H9 (cell line): ENCODE measurements around the gene IKZF1. TPM values are rescaled to one million over a fixed set of nuclear protein-coding genes. Genes with fewer than 3 reads are reported as not detected.

ENCODE experiments used
- DNase-seq: peaks from one replicate; pipeline ENCODE4 v3.0.0-alpha.2; 2017
- H2AFZ ChIP-seq: one replicate; pipeline ENCODE4 v1.6.1; 2013; ENCODE audit warnings: mild to moderate bottlenecking, low read length, control low read depth, moderate library complexity
- H2AK5ac ChIP-seq: 2 replicates; pipeline ENCODE4 v1.6.1; 2013; ENCODE audit warnings: low read length, control low read depth, mixed read lengths; ENCODE audit not compliant: insufficient read length
- H2BK120ac ChIP-seq: one replicate; pipeline ENCODE4 v1.6.1; 2013; ENCODE audit warnings: low read depth, mild to moderate bottlenecking, low read length, control low read depth, inconsistent platforms; ENCODE audit not compliant: poor library complexity, severe bottlenecking
- H2BK12ac ChIP-seq: 2 replicates; pipeline ENCODE4 v1.6.1; 2013; ENCODE audit warnings: low read length, control low read depth, mixed read lengths, low read depth; ENCODE audit not compliant: insufficient read length
- H2BK15ac ChIP-seq: 2 replicates; pipeline ENCODE4 v1.6.1; 2013; ENCODE audit warnings: low read depth, low read length, control low read depth
- H2BK20ac ChIP-seq: one replicate; pipeline ENCODE4 v1.6.1; 2013; ENCODE audit warnings: low read depth, mild to moderate bottlenecking, low read length, control low read depth, inconsistent platforms; ENCODE audit not compliant: poor library complexity, severe bottlenecking
- H2BK5ac ChIP-seq: 2 replicates; pipeline ENCODE4 v1.6.1; 2013; ENCODE audit warnings: low read length, control low read depth, mixed read lengths; ENCODE audit not compliant: insufficient read length
- H3K14ac ChIP-seq: 2 replicates; pipeline ENCODE4 v1.6.1; 2013; ENCODE audit warnings: low read length, control low read depth; ENCODE audit not compliant: insufficient read depth
- H3K18ac ChIP-seq: 2 replicates; pipeline ENCODE4 v1.6.1; 2013; ENCODE audit warnings: low read depth, mild to moderate bottlenecking, mixed read lengths, low read length, control low read depth; ENCODE audit not compliant: insufficient read length
- H3K23ac ChIP-seq: 2 replicates; pipeline ENCODE4 v1.6.1; 2013; ENCODE audit warnings: low read length, control low read depth, mixed read lengths, low read depth; ENCODE audit not compliant: insufficient read length
- H3K23me2 ChIP-seq: 2 replicates; pipeline ENCODE4 v1.6.1; 2013; ENCODE audit warnings: low read depth, mild to moderate bottlenecking, mixed read lengths, low read length, control low read depth; ENCODE audit not compliant: insufficient read length, poor library complexity, severe bottlenecking
- H3K27ac ChIP-seq: 2 replicates; pipeline ENCODE4 v1.5.1; 2013; ENCODE audit warnings: low read length, control low read depth, mixed read lengths, low read depth; ENCODE audit not compliant: insufficient read length
- H3K27me3 ChIP-seq: 2 replicates; pipeline ENCODE4 v1.6.1; 2013; ENCODE audit warnings: low read length, control low read depth, inconsistent platforms; ENCODE audit not compliant: insufficient read depth
- H3K4ac ChIP-seq: 2 replicates; pipeline ENCODE4 v1.6.1; 2013; ENCODE audit warnings: low read depth, mild to moderate bottlenecking, control low read depth, inconsistent platforms, low read length, moderate library complexity
- H3K4me1 ChIP-seq: 2 replicates; pipeline ENCODE4 v1.6.1; 2013; ENCODE audit warnings: low read length, control low read depth, inconsistent platforms; ENCODE audit not compliant: insufficient read depth
- H3K4me2 ChIP-seq: 2 replicates; pipeline ENCODE4 v1.6.1; 2013; ENCODE audit warnings: low read length, control low read depth, mixed read lengths; ENCODE audit not compliant: insufficient read length, insufficient read depth
- H3K56ac ChIP-seq: 2 replicates; pipeline ENCODE4 v1.6.1; 2013; ENCODE audit warnings: low read depth, mild to moderate bottlenecking, mixed read lengths, low read length, control low read depth; ENCODE audit not compliant: insufficient read length
- H3K79me1 ChIP-seq: 2 replicates; pipeline ENCODE4 v1.6.1; 2013; ENCODE audit warnings: low read depth, mild to moderate bottlenecking, moderate library complexity, low read length, control low read depth, inconsistent platforms; ENCODE audit not compliant: insufficient read depth, poor library complexity, severe bottlenecking
- H3K79me2 ChIP-seq: 2 replicates; pipeline ENCODE4 v1.6.1; 2013; ENCODE audit warnings: low read length, control low read depth, inconsistent platforms; ENCODE audit not compliant: insufficient read depth
- H3K9ac ChIP-seq: 2 replicates; pipeline ENCODE4 v1.6.1; 2013; ENCODE audit warnings: low read length, control low read depth, mixed read lengths; ENCODE audit not compliant: insufficient read length; ENCODE audit errors: extremely low read depth
- H3K9me3 ChIP-seq: one replicate; pipeline ENCODE4 v1.6.1; 2013; ENCODE audit warnings: low read depth, low read length, inconsistent platforms; ENCODE audit not compliant: control insufficient read depth
- H3T11ph ChIP-seq: one replicate; pipeline ENCODE4 v1.6.1; 2013; ENCODE audit warnings: mild to moderate bottlenecking, low read length, control low read depth, inconsistent platforms
- H4K20me1 ChIP-seq: one replicate; pipeline ENCODE4 v1.6.1; 2013; ENCODE audit not compliant: control insufficient read depth, insufficient read length, insufficient read depth
- H4K5ac ChIP-seq: 2 replicates; pipeline ENCODE4 v1.6.1; 2013; ENCODE audit warnings: low read depth, mild to moderate bottlenecking, mixed read lengths, low read length, control low read depth; ENCODE audit not compliant: insufficient read length
- H4K8ac ChIP-seq: replicated peaks from 2 replicates; pipeline ENCODE4 v1.6.1; 2013; ENCODE audit warnings: low read length, control low read depth, mixed read lengths, low read depth; ENCODE audit not compliant: insufficient read length
- H4K91ac ChIP-seq: 2 replicates; pipeline ENCODE4 v1.6.1; 2013; ENCODE audit warnings: low read depth, mild to moderate bottlenecking, moderate library complexity, mixed read lengths, low read length, control low read depth; ENCODE audit not compliant: insufficient read length
- H3K27ac Mint-ChIP-seq, 3 experiments: 2 replicates in 2 of 3; 3 replicates in 1 of 3; pipeline ENCODE4 v1.8.0; 2020 to 2021; ENCODE audit warnings: mixed read lengths in 3 of 3, mild to moderate bottlenecking in 1 of 3, moderate library complexity in 1 of 3
- H3K27me3 Mint-ChIP-seq: 2 replicates; pipeline ENCODE4 v1.8.0; 2021; ENCODE audit warnings: low read depth, mild to moderate bottlenecking, moderate library complexity, mixed read lengths
- H3K36me3 Mint-ChIP-seq, 3 experiments: 2 replicates in 2 of 3; 3 replicates in 1 of 3; pipeline ENCODE4 v1.8.0; 2020 to 2021; ENCODE audit warnings: low read depth in 3 of 3, mixed read lengths in 3 of 3; ENCODE audit not compliant: insufficient read depth in 1 of 3
- H3K4me1 Mint-ChIP-seq, 2 experiments: 2 replicates each; pipeline ENCODE4 v1.8.0; 2020; ENCODE audit warnings: mixed read lengths in 2 of 2
- H3K4me3 Mint-ChIP-seq, 2 experiments: 2 replicates in 1 of 2; 3 replicates in 1 of 2; pipeline ENCODE4 v1.8.0; 2020 to 2021; ENCODE audit warnings: mild to moderate bottlenecking in 2 of 2, mixed read lengths in 2 of 2, moderate library complexity in 1 of 2
- H3K9me3 Mint-ChIP-seq, 2 experiments: 2 replicates in 1 of 2; 3 replicates in 1 of 2; pipeline ENCODE4 v1.8.0; 2020; ENCODE audit warnings: mild to moderate bottlenecking in 2 of 2, mixed read lengths in 2 of 2, moderate library complexity in 1 of 2
- CTCF ChIP-seq: fragments of 200-600 bp; sonication (generic); conservative IDR thresholded peaks from 3 replicates; pipeline ENCODE4 v1.8.0; 2021; ENCODE audit warnings: antibody characterized with exemption, mild to moderate bottlenecking
- WGBS: extraction: QIAGEN DNeasy Blood & Tissue Kit; methylation state at CpG from one replicate; pipeline ENCODE4 v1.1.7; 2013; ENCODE audit warnings: missing lambda C conversion rate, low lambda C conversion rate, mixed read lengths; ENCODE audit not compliant: insufficient read length; ENCODE audit errors: extremely low coverage; 5-methylcytosine and 5-hydroxymethylcytosine counted together
- total RNA-seq: library from RNA; stranded (reverse); gene quantifications from 2 replicates; pipeline ENCODE4 v1.2.1, GENCODE V29; 2021

The IKZF1 gene
- total RNA-seq, 1 experiment from 2014 or later: 0.98 TPM

- no peak overlapping the region for H2AK5ac ChIP-seq
- no peak overlapping the region for H4K91ac ChIP-seq
- no peak overlapping the region for H3K23ac ChIP-seq
- no peak overlapping the region for H3T11ph ChIP-seq
- no peak overlapping the region for H2BK12ac ChIP-seq
- H3K23me2 ChIP-seq: no peaks in the 10 kb centered on the region
- H3K27me3 ChIP-seq: no peaks in the 10 kb centered on the region
- H4K8ac ChIP-seq: no peak overlapping the region
- Mint-ChIP-seq H3K36me3 (no peaks in the 10 kb centered on the region), H3K4me3 (no peak overlapping the region), H3K9me3 (no peaks in the 10 kb centered on the region), H3K27me3 (peaks cover 8% of the 10 kb centered on the region), H3K4me1 (peaks cover 12 to 13% of the 10 kb centered on the region in 2 experiments), H3K27ac (no peak overlapping the region)
- TF ChIP-seq CTCF: no peak
- no peaks in the 10 kb centered on the region for H3K79me1 ChIP-seq
- H2AFZ ChIP-seq: no peak overlapping the region
- H2BK15ac ChIP-seq: no peak overlapping the region
- H3K4me1 ChIP-seq: no peaks in the 10 kb centered on the region
- H3K18ac ChIP-seq: no peak overlapping the region
- DNase-seq: no peak
- H2BK5ac ChIP-seq: no peak overlapping the region
- H3K79me2 ChIP-seq: no peaks in the 10 kb centered on the region
- H3K14ac ChIP-seq: no peak overlapping the region
- WGBS: no CpG with 5 or more reads among the region's 22 CpGs
- H3K4me2 ChIP-seq: no peak overlapping the region
- no peak overlapping the region for H3K27ac ChIP-seq
- H2BK20ac ChIP-seq: no peak overlapping the region
- H3K4ac ChIP-seq: no peak overlapping the region
- H4K5ac ChIP-seq: no peak overlapping the region
- no peaks in the 10 kb centered on the region for H3K9me3 ChIP-seq
- H2BK120ac ChIP-seq: no peak overlapping the region
- H3K9ac ChIP-seq: no peak overlapping the region
- H3K56ac ChIP-seq: no peak overlapping the region
- no peaks in the 10 kb centered on the region for H4K20me1 ChIP-seq
Observed at GRCh38 chr7:50335795-50336754, 31.6 kb downstream of the IKZF1 start.
